ENCODE data around the gene BCAS3. TPM values are rescaled to one million over a fixed set of nuclear protein-coding genes. Genes with fewer than 3 reads are reported as not detected.

The BCAS3 gene
- total RNA-seq, 2 experiments from 2014 or later: 6.8 to 7.1 TPM

- peaks cover 11% of the 10 kb centered on the region for H3K4me1 Mint-ChIP-seq (ENCODE audit: low read depth)
- DNase-seq: peak; percentile 35
- no peaks in the 10 kb centered on the region for H3K9me3 Mint-ChIP-seq
- peaks cover 2% of the 10 kb centered on the region for H3K36me3 Mint-ChIP-seq
- intact Hi-C loops (cut with micrococcal nuclease): loop anchor here (1.0 to 10.0 kb wide), 2 partner anchors 46 to 231 kb away; no protein-coding TSS in a partner anchor
- ChIA-PET CTCF (no interaction called here), POLR2A (no interaction called here)
- no peak overlapping the region for H3K4me3 Mint-ChIP-seq
- no peak overlapping the region for H3K27ac Mint-ChIP-seq
- H3K27me3 Mint-ChIP-seq: no peaks in the 10 kb centered on the region
Measured at GRCh38 chr17:61285526-61286320, 608.1 kb downstream of the BCAS3 start.

DNA sequence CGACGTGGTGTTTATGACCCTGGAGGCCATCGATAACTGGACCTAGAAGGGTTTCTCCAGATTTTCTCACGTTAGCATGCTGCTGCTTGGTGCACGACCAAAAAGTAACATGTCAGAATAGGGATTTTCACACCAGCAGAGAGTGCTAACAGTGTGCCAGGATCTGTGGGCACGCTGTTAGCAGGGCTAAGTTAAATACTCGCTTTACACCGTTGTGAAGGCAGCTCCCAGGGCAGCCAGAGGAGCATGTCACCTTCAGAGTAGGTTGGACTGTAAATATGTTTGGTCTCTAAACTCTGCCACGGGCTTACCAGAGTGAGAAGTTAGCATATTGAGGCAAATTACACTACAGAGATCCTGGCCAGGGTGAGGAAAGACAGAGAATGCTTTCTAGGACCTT, 608.8 kb downstream of the BCAS3 start:
- no peak overlapping the region for H3K27ac Mint-ChIP-seq
- no peak overlapping the region for H3K4me3 Mint-ChIP-seq
- peaks cover 9% of the 10 kb centered on the region for H3K4me1 Mint-ChIP-seq (ENCODE audit: low read depth)
- peaks cover 2% of the 10 kb centered on the region for H3K36me3 Mint-ChIP-seq
- H3K27me3 Mint-ChIP-seq: no peaks in the 10 kb centered on the region
- H3K9me3 Mint-ChIP-seq: no peaks in the 10 kb centered on the region
- ChIA-PET POLR2A (no interaction called here), CTCF (no interaction called here)
- no peak for DNase-seq
- intact Hi-C loops (cut with micrococcal nuclease): loop anchor here (10.0 kb wide), 1 partner anchor 232 kb away; no protein-coding TSS in a partner anchor

DNA sequence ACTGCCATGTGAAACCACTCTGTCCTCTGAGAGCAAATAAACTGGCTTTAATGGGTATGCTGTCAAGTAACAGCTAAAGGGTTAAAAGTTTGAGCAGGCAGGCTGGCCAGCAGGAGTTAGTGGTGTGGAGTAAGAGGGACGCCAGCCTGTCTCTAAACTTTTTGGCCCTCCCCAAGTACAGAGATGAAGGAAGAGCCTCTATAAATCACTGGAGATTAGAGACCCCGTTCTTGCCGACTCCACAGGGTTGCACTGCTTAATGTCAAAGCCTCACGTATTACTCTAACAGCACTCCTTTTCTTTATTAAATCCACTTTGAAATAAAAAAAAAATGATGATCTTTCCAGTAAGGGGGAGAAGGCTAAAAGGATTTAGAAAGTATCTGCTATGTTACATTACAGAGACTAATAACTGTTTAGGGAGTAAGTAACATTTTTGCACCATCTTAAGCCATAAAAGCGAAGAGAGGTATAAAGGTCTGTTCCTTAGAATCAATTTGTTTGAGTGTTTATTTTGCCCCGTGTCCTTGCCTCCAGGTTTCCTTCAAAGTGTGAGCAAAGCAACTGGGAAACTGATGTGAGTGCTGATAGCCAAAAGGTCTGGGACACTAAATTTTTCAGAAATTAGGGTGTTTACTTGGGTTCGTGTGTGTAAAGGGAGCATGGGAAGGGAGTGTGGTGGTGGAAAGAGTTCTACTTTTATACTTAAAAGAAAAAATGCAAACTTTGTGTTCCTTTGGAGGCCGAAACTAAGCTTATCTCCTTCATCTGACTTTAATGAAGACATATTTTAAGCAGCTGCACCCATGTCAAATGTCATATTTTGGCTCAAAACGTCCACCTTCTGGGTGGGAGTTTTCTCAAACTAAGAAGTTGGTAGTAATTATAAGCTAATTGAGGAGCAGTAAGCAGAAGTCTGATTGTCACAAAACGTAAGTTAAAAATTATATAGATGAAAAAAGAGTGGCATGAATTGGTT, 612.0 kb downstream of the BCAS3 start:
- H3K4me3 Mint-ChIP-seq: no peak overlapping the region
- intact Hi-C loops (cut with micrococcal nuclease): loop anchor here (10.0 kb wide), 1 partner anchor 235 kb away; no protein-coding TSS in a partner anchor
- POLR2A ChIA-PET: no interaction called here

GRCh38 chr17:61291451-61292285, 614.0 kb downstream of the BCAS3 start:
- no peaks in the 10 kb centered on the region for H3K36me3 Mint-ChIP-seq
- POLR2A ChIA-PET: no interaction called here
- H3K4me3 Mint-ChIP-seq: no peak overlapping the region
- H3K9me3 Mint-ChIP-seq: no peaks in the 10 kb centered on the region
- no peaks in the 10 kb centered on the region for H3K27me3 Mint-ChIP-seq
- no peaks in the 10 kb centered on the region for H3K4me1 Mint-ChIP-seq (ENCODE audit: low read depth)
- intact Hi-C loops (cut with micrococcal nuclease): no loop called here
- DNase-seq: no peak
- no peak overlapping the region for H3K27ac Mint-ChIP-seq
- CTCF ChIA-PET: no interaction called here

More for the DNA sequence above, 612.0 kb downstream of the BCAS3 start:
- Mint-ChIP-seq H3K4me1 (ENCODE audit: low read depth) (peaks cover 4% of the 10 kb centered on the region), H3K9me3 (no peaks in the 10 kb centered on the region), H3K36me3 (no peaks in the 10 kb centered on the region), H3K27me3 (no peaks in the 10 kb centered on the region), H3K27ac (no peak overlapping the region)
- no peak for DNase-seq
- CTCF ChIA-PET: interaction anchor here (0.7 kb wide), 1 partner anchor 59 kb away, joined by 4 read pairs; no protein-coding TSS in a partner anchor

- no peak overlapping the region for H3K27ac Mint-ChIP-seq
- DNase-seq: no peak
- H3K9me3 Mint-ChIP-seq: no peaks in the 10 kb centered on the region
- no peaks in the 10 kb centered on the region for H3K36me3 Mint-ChIP-seq
- ChIA-PET CTCF (no interaction called here), POLR2A (no interaction called here)
- intact Hi-C loops (cut with micrococcal nuclease): no loop called here
- no peak overlapping the region for H3K4me3 Mint-ChIP-seq
- no peaks in the 10 kb centered on the region for H3K27me3 Mint-ChIP-seq
- H3K4me1 Mint-ChIP-seq (ENCODE audit: low read depth): no peaks in the 10 kb centered on the region
Measured at GRCh38 chr17:61294286-61294685, 616.6 kb downstream of the BCAS3 start.

DNA sequence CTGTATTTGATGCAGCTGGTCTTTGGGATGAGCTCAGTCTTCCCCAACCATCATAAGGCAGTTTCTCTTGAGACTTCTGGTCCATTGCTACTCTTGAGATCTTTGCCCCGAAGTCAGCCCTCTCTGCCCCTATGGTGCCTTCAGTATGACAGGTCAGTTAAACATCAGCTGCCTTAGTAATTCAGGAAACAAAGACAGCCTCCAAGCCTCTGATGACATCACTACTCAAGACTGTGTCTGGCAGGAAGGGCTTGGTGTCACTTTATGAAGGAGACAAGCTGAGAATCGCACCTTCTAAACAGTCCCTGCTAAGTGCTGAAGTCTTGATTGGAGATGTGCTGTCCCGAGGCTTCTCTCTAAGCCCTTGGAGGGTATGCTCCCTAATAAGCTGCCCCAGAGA, 617.1 kb downstream of the BCAS3 start:
- CTCF ChIA-PET: no interaction called here

GRCh38 chr17:61296058-61296457, 618.4 kb downstream of the BCAS3 start:
- no peak overlapping the region for H3K4me3 Mint-ChIP-seq
- no peak overlapping the region for H3K27ac Mint-ChIP-seq
- no peaks in the 10 kb centered on the region for H3K27me3 Mint-ChIP-seq
- POLR2A ChIA-PET: no interaction called here
- no peaks in the 10 kb centered on the region for H3K4me1 Mint-ChIP-seq (ENCODE audit: low read depth)
- no peaks in the 10 kb centered on the region for H3K36me3 Mint-ChIP-seq
- H3K9me3 Mint-ChIP-seq: no peaks in the 10 kb centered on the region
- intact Hi-C loops (cut with micrococcal nuclease): no loop called here
- CTCF ChIA-PET: no interaction called here
- no peak for DNase-seq

More for the DNA sequence above, 617.1 kb downstream of the BCAS3 start:
- Mint-ChIP-seq H3K27me3 (no peaks in the 10 kb centered on the region), H3K4me1 (ENCODE audit: low read depth) (no peaks in the 10 kb centered on the region), H3K9me3 (no peaks in the 10 kb centered on the region), H3K36me3 (no peaks in the 10 kb centered on the region), H3K4me3 (no peak overlapping the region), H3K27ac (no peak overlapping the region)
- intact Hi-C loops (cut with micrococcal nuclease): no loop called here
- POLR2A ChIA-PET: no interaction called here
- no peak for DNase-seq

- CTCF ChIA-PET: no interaction called here
- Mint-ChIP-seq H3K4me1 (ENCODE audit: low read depth) (no peaks in the 10 kb centered on the region), H3K27ac (no peak overlapping the region), H3K4me3 (no peak overlapping the region), H3K36me3 (no peaks in the 10 kb centered on the region), H3K9me3 (no peaks in the 10 kb centered on the region), H3K27me3 (no peaks in the 10 kb centered on the region)
- no peak for DNase-seq
- POLR2A ChIA-PET: no interaction called here
- intact Hi-C loops (cut with micrococcal nuclease): no loop called here
Measured at GRCh38 chr17:61299517-61300513, 622.2 kb downstream of the BCAS3 start.

DNA sequence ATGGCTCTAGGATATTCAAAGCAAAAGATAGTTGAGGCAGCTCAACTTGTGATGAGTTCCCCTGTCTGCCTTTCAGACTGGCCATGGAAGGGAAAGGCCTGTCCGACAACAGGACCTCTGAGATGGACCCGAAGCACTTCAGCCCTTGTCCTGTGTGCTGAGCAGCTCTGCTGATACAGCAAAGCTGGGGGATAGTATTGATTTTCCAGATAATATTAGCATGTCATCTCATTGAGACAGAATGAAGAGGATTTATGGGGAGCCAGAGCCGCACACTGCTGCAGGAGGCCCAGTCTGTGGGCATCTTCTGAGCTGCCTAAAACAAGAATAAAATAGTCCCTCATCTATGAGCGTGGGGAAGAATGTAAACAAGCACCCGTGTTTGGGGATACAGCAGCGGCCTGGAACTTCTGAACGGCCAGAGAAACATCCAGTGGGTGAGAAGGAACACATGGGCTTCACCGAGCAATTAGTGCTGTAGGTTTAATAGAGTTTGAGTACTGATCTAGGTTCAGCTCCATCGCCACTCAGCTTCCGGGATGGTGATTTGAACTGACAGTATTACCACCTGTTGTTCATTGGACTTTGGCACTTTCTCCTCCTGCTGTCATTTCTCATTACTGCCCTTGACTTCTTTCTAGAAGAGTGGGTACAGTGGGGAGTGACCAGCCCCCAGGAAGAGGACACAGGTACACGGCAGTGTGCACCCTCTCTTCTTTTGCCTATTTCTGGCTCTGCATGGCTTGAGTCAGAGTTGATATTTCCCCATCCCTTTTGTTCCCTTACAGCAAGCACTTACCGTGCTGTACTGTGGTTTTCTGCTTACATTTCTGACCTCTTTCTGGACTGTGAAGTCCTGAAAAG, 625.5 kb downstream of the BCAS3 start:
- no peak for DNase-seq
- ChIA-PET POLR2A (no interaction called here), CTCF (no interaction called here)
- H3K4me1 Mint-ChIP-seq (ENCODE audit: low read depth): no peaks in the 10 kb centered on the region
- H3K9me3 Mint-ChIP-seq: no peaks in the 10 kb centered on the region
- no peaks in the 10 kb centered on the region for H3K36me3 Mint-ChIP-seq
- H3K4me3 Mint-ChIP-seq: no peak overlapping the region
- no peaks in the 10 kb centered on the region for H3K27me3 Mint-ChIP-seq
- no peak overlapping the region for H3K27ac Mint-ChIP-seq
- intact Hi-C loops (cut with micrococcal nuclease): no loop called here

DNA sequence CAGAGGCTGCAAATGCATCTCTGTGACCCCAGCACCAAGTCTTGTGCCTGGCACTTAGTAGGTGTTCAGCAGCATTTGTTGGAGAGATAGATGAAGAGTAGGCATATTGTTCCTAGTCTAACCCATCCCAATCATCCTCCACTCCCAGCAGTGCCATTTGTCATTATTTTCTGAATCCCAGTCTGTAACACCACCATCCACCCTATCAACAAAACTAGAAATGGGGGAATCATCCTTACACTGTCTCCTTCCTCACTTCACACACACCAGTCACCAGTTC, 626.1 kb downstream of the BCAS3 start:
- DNase-seq: no peak
- Mint-ChIP-seq H3K36me3 (no peaks in the 10 kb centered on the region), H3K9me3 (no peaks in the 10 kb centered on the region), H3K4me1 (ENCODE audit: low read depth) (no peaks in the 10 kb centered on the region), H3K27ac (no peak overlapping the region), H3K27me3 (no peaks in the 10 kb centered on the region), H3K4me3 (no peak overlapping the region)
- ChIA-PET CTCF (no interaction called here), POLR2A (no interaction called here)
- intact Hi-C loops (cut with micrococcal nuclease): no loop called here

GRCh38 chr17:61305024-61305423, 627.4 kb downstream of the BCAS3 start:
- CTCF ChIA-PET: no interaction called here
- Mint-ChIP-seq H3K27ac (no peak overlapping the region), H3K9me3 (no peaks in the 10 kb centered on the region), H3K36me3 (no peaks in the 10 kb centered on the region), H3K4me3 (no peak overlapping the region), H3K4me1 (ENCODE audit: low read depth) (no peaks in the 10 kb centered on the region), H3K27me3 (no peaks in the 10 kb centered on the region)
- POLR2A ChIA-PET: no interaction called here
- intact Hi-C loops (cut with micrococcal nuclease): no loop called here
- no peak for DNase-seq
